Choroid plexus epithelial cell (primary cell): ENCODE data around the gene PKIG.

Experiments
- DNase-seq: peaks from one replicate; pipeline ENCODE4 v3.0.0-alpha.2; 2010; ENCODE audit warnings: low read depth
- H3K4me3 ChIP-seq: 2 replicates; pipeline ENCODE4 v1.5.1; 2011; ENCODE audit warnings: low read depth, mild to moderate bottlenecking, control low read depth, low read length, moderate library complexity
- TF ChIP-seq, protein P1 (sequence below): conservative IDR thresholded peaks from 2 replicates; pipeline ENCODE4 v1.5.1; 2011; ENCODE audit warnings: low read depth, mild to moderate bottlenecking, control low read depth, inconsistent platforms, low read length, moderate library complexity

PKIG gene

DNA sequence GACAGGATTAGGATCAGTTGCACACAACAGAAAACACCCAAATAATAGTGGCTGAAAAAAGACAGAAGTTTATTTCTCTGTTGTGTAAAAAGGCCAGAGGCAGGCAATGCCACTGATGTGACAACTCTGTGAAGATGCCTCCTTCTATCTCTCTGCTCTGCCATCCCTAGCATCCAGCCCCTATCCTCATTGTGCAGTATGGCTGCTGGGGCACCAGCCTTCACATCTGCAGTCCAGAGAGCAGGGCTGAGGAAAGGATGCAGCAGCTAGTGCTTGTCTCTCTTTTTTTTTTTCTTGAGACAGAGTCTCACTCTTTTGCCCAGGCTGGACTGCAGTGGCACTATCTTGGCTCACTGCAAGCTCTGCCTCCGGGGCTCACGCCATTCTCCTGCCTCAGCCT lies 75.5 kb downstream of the PKIG start:
- no peak overlapping the region for H3K4me3 ChIP-seq
- TF ChIP-seq, protein P1, sequence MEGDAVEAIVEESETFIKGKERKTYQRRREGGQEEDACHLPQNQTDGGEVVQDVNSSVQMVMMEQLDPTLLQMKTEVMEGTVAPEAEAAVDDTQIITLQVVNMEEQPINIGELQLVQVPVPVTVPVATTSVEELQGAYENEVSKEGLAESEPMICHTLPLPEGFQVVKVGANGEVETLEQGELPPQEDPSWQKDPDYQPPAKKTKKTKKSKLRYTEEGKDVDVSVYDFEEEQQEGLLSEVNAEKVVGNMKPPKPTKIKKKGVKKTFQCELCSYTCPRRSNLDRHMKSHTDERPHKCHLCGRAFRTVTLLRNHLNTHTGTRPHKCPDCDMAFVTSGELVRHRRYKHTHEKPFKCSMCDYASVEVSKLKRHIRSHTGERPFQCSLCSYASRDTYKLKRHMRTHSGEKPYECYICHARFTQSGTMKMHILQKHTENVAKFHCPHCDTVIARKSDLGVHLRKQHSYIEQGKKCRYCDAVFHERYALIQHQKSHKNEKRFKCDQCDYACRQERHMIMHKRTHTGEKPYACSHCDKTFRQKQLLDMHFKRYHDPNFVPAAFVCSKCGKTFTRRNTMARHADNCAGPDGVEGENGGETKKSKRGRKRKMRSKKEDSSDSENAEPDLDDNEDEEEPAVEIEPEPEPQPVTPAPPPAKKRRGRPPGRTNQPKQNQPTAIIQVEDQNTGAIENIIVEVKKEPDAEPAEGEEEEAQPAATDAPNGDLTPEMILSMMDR = no peak
- DNase-seq = no peak

DNA sequence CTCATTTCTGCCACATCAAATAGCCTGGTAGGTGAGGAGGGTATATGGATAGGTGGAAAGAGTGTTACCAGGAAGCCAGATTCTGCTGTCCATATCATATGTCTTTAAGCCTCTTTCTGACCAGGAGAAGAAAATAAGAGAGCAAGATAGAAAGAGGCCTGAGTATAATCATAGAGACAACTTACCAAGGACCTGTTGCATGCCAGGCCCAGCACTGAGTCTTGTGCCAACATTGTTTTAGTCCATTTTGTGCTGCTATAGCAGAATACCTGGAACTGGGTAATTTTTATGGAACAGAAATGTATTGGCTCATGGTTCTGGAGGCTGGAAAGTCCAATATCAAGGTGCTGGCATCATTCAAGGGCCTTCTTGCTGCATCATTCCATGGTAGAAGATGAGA lies 76.4 kb downstream of the PKIG start:
- DNase-seq = no peak
- H3K4me3 ChIP-seq = no peak overlapping the region
- TF ChIP-seq, protein P1 = no peak

DNA sequence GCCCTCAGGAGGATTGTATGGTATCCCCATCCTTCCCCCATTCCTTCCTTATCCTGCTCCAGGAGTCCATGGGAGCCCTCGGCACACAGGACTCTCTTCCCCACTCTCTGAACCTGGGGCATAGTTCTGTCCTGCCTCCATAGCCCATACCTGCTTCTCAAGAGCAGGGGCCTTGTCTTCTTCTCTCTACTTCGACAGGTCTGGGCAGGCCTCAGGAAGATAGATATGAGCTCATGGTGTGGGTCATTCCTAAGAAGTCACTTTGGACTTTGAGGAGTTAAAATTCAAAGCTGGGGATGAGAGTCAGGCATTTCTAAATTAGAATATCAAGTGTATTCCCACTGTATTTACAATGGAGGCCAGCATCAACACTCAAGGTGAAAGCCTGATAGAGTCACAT lies 77.6 kb downstream of the PKIG start:
- TF ChIP-seq, protein P1 = no peak
- no peak for DNase-seq
- H3K4me3 ChIP-seq = no peak overlapping the region

DNA sequence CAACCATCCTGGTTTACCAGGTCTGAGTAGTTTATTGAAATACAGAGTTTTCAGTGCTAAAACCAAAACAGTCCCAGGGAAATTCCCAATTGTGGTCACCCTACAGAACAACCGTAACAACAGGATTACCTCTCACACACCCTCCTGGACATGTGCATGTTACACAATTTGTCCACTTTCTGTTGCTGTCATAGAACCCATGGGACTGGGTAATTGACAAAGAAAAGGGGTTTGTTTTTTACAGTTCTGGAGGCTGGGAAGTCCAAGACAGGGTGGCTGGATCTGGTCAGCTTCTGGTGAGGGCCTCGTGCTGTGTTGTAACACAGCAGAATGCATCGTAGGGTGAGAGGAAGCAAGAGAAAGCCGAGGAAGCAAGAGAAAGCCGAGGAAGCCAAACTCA lies 78.2 kb downstream of the PKIG start:
- DNase-seq = no peak
- H3K4me3 ChIP-seq = no peak overlapping the region
- TF ChIP-seq, protein P1 = no peak

DNA sequence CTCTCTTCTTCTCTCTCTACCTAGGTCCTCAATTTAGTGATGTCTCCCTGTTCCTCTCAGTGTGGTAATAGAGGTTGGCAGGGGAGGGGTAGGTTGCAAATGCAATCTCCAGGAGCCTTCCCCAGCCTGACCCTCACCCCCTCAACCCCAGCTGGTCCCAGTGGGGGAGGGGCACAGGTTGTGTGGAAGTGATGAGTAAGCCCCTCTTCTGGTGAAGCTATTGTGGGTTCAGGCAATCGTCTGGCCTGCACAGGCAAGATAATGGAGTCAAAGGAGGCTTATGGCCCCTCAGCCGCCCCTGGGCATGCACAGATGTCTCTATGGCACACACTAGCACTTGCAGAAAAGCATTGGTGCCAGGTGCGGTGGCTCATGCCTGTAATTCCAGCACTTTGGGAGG lies 79.9 kb downstream of the PKIG start:
- TF ChIP-seq, protein P1 = no peak

DNA sequence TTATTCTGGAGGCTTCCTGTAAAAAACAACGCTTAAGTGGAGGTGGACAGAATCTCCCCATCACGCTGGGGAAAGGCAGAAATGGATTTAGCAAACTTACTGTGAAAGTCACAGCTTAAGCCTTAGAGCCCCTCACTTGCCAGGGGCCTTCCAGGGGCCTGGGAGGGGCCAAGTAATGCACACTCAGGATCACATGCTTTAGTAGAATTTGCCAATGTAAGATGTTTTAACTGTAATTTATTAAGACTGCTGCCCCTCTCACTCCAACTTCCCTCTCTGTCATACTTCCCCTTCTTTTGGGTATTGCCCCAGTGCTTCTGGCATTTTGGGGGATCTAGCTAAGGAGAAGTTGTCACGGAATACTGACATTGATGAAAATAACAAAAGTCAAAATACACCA lies 81.8 kb downstream of the PKIG start:
- no peak for DNase-seq
- no peak overlapping the region for H3K4me3 ChIP-seq
- TF ChIP-seq, protein P1 = no peak

More for the DNA sequence above, 79.9 kb downstream of the PKIG start:
- no peak for DNase-seq
- H3K4me3 ChIP-seq = no peak overlapping the region

DNA sequence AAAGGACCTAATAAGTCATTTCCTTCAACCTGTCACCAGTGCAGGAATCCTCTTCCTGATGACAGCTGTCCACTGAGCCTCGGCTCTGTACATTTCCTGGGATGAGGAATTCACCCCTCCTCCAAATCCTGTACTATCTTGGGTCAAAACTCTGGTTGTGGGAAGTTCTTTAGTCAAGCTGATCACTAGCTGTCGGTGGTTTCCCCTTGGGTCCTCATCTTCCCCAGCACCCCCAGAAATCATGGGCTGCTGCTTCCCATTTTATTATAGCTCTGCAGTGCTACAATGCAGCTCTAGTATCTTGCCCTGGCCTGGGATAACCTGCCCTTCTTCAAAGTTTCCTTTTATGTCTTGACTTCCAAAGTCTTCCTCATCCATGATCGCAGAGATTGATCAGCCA lies 83.7 kb downstream of the PKIG start:
- H3K4me3 ChIP-seq = no peak overlapping the region
- TF ChIP-seq, protein P1 = no peak
- DNase-seq = no peak
